HG03095 (cell line): ENCODE measurements around the gene ENTPD2.

Source experiments
- ATAC-seq: cut with Tn5 transposase; IDR thresholded peaks from one replicate; pipeline ENCODE4 v1.9.1; 2021; ENCODE audit warnings: moderate library complexity; ENCODE audit not compliant: unreplicated experiment

ENTPD2 gene

GRCh38 chr9:137080260-137081122, 26.6 kb upstream of the ENTPD2 start:
- no peak for ATAC-seq

DNA sequence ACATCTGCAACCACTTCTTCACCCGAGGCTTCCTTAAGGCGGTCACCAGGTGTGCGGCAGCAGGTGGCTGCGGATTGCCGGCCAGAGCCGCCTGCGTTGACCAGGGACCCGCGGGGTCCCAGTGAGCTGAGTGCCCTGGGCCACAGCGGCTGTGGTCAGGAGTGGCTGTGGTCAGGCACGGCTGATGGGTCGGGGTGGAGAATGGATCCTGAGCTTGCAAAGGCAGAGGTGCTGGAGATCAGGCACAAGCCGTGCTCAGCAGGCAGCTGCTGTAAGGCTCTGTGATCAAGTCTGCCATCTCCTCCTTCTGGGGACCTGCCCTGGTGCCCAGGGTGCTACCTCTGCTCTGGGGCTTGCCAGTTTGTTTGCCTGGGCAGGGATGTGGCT, 25.5 kb upstream of the ENTPD2 start:
- no peak for ATAC-seq

GRCh38 chr9:137078701-137079400, 25.0 kb upstream of the ENTPD2 start:
- ATAC-seq = no peak

DNA sequence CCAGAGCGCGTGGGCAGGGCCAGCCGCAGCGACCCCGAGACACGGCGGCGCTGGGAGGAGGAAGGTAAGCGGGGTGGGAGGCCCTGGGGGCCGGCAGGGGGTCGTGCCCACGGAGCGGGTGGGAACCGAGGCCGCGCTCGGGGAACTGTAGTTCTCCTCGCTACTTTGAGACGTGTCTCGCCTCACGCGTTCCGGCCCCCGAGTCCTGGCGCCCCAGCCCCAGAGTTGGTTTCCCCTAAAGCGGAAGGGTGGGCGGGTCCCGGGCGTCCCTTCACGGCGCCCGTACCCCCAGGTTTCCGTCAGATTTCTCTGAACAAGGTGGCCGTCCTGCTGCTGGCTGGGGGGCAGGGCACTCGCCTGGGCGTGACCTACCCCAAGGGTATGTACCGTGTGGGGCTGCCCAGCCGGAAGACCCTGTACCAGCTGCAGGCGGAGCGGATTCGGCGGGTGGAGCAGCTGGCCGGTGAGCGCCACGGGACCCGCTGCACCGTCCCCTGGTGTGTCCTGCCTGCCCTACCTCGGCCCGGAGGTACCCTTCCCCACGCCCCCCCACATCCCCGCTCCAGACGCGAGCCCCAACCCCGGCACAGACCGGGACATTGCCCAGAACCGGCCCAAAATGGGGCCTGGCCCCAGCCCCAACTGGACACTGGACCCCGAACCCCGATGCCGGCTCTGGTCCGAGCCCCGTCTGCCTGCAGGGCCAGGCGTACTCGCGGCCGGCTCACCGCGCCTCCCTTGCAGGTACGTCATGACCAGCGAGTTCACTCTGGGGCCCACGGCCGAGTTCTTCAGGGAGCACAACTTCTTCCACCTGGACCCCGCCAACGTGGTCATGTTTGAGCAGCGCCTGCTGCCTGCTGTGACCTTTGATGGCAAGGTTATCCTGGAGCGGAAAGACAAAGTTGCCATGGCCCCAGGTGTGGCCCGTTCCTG, 24.2 kb upstream of the ENTPD2 start:
- peak; percentile 21 for ATAC-seq

DNA sequence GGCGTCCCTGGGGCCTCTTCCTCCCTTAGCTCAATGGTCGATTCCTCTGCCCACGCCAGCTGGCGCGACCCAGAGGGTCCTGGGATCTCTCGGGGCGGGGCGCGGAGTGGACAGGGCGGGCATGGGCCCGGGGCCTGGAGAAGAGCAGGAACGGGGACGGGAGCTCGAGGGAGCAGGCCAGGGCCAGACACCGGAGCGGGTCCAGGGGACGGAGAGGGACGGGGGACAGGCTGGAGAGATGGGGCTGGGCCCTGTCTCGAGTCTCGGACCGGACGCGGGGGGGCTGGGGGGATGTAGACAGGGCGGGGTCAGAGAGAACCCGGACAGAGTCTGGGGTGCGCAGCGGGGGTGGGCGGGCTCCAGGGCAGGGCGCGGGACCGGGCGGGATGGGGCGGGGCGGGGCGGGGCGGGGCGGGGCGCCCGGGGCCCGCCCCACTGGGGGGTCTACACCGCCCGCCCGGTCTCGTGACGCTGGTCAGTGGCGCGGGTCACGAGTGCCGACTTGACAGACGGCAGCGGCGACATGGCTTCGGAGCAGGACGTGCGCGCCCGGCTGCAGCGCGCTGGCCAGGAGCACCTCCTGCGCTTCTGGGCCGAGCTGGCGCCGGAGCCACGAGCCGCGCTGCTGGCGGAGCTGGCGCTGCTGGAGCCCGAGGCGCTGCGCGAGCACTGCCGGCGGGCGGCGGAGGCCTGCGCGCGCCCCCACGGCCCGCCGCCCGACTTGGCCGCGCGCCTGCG, 23.3 kb upstream of the ENTPD2 start, which contains the start of gene UAP1L1:
Gene UAP1L1 (plus strand): TSS at position 508 of the 738 bp plus-strand sequence. CDS start 16 bp downstream, at position 524.
- ATAC-seq = peak; percentile 38

- no peak for ATAC-seq
These were observed 22.8 kb upstream of the ENTPD2 start for GRCh38 chr9:137076636-137077009.

GRCh38 chr9:137075275-137075775, 21.5 kb upstream of the ENTPD2 start:
- ATAC-seq = no peak

GRCh38 chr9:137074657-137075274, 20.9 kb upstream of the ENTPD2 start:
- no peak for ATAC-seq

DNA sequence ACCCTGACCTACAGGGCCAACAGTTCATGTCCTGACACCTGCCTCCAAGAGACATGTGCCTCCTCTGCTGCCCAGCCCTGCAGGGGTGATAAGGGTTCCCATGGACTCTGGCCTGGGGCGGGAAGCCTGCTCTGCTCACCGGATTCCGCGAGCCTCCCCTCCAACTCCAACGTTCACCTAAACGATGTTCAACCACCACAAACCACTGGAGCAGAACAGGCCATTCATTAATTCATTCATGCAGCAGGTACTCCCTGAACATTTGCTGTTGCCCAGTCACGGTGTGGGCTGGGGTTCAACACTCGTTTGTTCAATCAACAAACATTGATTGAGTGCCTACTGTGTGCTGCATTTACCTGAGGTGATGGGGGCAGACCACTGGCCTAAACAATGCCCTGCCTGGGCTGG, 20.1 kb upstream of the ENTPD2 start:
- ATAC-seq = no peak

GRCh38 chr9:137071282-137071681, 17.4 kb upstream of the ENTPD2 start:
- no peak for ATAC-seq

- peak; percentile 7 for ATAC-seq
These were observed 17.0 kb upstream of the ENTPD2 start for GRCh38 chr9:137070906-137071275.

DNA sequence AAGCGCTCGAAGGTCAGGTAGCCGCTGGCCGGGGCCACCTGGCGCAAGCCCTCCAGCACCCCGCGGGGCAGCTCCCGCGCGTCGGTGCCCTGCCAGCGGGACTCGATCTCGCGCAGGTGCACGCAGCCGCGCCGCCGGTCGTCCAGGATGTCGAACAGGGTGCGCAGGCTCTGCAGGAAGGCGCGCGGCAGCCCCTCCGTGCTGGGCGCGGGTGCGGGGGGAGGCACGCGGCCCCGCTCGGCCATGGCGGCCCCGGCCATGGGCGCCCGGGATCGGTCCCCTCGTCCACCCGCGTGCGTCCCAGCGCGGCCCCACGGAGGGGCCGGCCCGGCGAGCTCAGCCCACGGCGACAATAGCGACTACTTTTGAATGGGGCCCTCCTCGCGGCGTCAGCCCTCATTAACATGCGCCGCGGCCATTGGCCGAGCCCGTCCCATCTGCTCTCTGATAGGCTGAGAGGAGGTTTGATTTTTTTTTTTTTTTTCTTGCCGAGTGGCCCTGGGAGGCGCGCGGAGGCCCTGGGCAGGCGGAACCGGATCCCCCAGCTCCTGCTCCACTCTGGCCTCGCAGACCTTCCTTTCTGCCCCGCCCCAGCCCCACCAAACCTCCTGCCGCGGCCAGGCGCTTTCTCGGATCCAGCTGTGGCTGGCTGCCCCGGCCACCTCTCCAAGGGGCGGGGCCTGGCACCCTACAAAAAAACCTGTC, 16.5 kb upstream of the ENTPD2 start, which contains the start of gene SAPCD2:
Gene SAPCD2 (minus strand): TSS at position 357 of the 705 bp plus-strand sequence. CDS start 97 bp downstream, at position 260.
- peak; percentile 50 for ATAC-seq

DNA sequence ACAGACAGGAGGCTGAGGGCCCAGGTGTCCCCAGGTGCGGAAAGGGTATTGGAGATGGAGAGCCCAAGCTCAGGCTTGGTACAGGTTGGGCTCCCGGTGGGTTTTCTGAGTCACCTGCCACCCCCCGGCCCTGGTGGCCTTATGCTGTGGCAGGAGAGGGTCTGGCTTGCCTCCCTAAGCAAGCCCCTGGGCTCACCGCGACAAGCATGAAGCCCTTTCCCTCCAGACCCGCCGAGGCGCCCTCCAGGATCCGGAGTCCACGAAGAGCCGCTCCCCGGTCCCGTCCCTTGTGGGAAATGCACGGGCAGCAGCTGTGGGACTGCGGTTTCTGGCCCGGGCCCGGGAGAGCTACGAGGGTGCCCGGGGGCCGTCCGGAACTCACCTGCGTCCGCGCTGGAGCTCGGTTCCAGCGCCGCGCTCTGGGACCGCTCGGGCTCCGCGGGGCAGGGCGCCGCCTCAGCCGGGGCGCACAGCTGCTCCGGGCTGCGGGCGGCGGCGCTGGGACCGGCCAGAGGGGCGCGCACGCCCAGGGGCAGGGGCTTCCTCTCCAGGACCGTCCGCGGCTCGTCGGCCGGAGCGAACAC, 15.7 kb upstream of the ENTPD2 start:
- no peak for ATAC-seq

GRCh38 chr9:137068539-137069507, 15.0 kb upstream of the ENTPD2 start:
- no peak for ATAC-seq

- no peak for ATAC-seq
These were observed 14.1 kb upstream of the ENTPD2 start for GRCh38 chr9:137067860-137068538.

DNA sequence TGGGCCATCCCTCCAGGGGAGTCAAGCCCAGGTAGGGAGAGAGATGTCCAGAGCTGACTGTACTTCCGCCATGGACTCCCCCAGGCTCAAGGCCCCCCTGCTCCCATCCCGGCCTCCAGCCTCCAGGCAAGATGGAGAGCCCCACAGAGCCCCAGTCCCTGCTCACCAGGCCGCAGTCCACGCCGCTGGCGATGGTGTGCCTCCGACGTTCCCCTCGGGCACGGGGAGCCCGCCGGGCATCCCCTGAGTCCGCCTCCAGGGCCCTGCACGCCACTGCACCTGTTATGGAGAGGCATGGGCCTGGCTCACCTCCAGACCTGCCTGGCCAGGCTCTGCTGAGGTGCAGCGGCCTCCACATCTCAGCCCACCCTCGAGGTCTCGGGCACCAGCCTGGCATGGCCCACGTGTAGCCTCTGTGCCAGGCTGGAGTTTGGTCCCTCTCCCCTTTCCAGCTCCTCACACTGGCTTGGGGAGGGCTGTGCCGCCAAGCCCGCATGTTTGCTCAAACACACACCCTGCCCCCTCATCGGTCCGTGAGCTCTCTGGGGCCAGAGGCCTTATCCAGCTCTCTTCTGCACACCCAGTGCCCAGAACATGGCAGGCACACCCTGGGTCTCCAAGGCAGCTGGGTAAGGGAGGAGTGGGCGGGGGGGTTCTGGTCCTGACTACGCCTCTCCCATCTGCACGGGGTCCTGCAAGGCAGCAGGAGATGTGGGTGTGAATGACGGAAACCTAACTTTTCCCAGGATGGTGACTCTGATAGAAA, 12.4 kb upstream of the ENTPD2 start:
- ATAC-seq = no peak
